Activated T-cell treated with anti-CD3 and anti-CD28 coated beads, Interleukin-2, amount 50 U/mL, for 72 hours (primary cell): ENCODE measurements around the gene NWD2. TPM values are rescaled to one million over a fixed set of nuclear protein-coding genes. Genes with fewer than 3 reads are reported as not detected.
"Not testable (repeated sequence)": the region's sequence is repeated elsewhere in the genome, so short reads cannot be mapped to it uniquely, and the experiment has no call there.

Experiments
- ATAC-seq, 2 donors: fragments of 150-1000 bp; cut with Tn5 transposase; replicated peaks in 1 of 2; 2 replicates each; pipeline ENCODE4 v1.10.0; 2021; ENCODE audit warnings: moderate library complexity in 2 of 2, mild to moderate bottlenecking in 1 of 2
- DNase-seq, 2 donors: peaks; one replicate each; pipeline ENCODE4 v3.0.0; 2021 to 2022; ENCODE audit warnings: mixed read lengths in 1 of 2
- H3K27ac Mint-ChIP-seq: one replicate; pipeline ENCODE4 v1.8.0; 2022; ENCODE audit warnings: mild to moderate bottlenecking, moderate library complexity, mixed read lengths
- H3K27me3 Mint-ChIP-seq: one replicate; pipeline ENCODE4 v1.8.0; 2022; ENCODE audit warnings: low read depth, mixed read lengths
- H3K36me3 Mint-ChIP-seq, 2 donors: one replicate each; pipeline ENCODE4 v1.8.0; 2022; ENCODE audit warnings: mixed read lengths in 2 of 2, mild to moderate bottlenecking in 1 of 2; ENCODE audit not compliant: insufficient read depth in 2 of 2
- H3K4me1 Mint-ChIP-seq: one replicate; pipeline ENCODE4 v1.8.0; 2022; ENCODE audit warnings: low read depth, mixed read lengths
- H3K4me3 Mint-ChIP-seq, 2 donors: one replicate each; pipeline ENCODE4 v1.8.0; 2022; ENCODE audit warnings: mild to moderate bottlenecking in 2 of 2, mixed read lengths in 2 of 2, moderate library complexity in 2 of 2
- H3K9me3 Mint-ChIP-seq, 2 donors: one replicate each; pipeline ENCODE4 v1.8.0; 2022; ENCODE audit warnings: mixed read lengths in 2 of 2
- total RNA-seq, 2 donors: library from RNA; stranded (reverse); gene quantifications; one replicate each; pipeline ENCODE4 v1.2.3, GENCODE V29; 2022

The NWD2 gene
- total RNA-seq, 2 donors from 2014 or later, result not detected

GRCh38 chr4:37489697-37490096, 245.2 kb downstream of the NWD2 start:
- Mint-ChIP-seq H3K4me3 (no peak overlapping the region), H3K27me3 (no peaks in the 10 kb centered on the region), H3K36me3 (no peaks in the 10 kb centered on the region), H3K4me1 (no peaks in the 10 kb centered on the region), H3K27ac (no peak overlapping the region), H3K9me3 (no peaks in the 10 kb centered on the region)
- DNase-seq (no peak), ATAC-seq (no peak)

GRCh38 chr4:37490391-37491347, 246.1 kb downstream of the NWD2 start:
- no peak overlapping the region for H3K4me3 Mint-ChIP-seq
- no peaks in the 10 kb centered on the region for H3K27me3 Mint-ChIP-seq
- H3K4me1 Mint-ChIP-seq, result no peaks in the 10 kb centered on the region
- ATAC-seq, result no peak
- no peak overlapping the region for H3K27ac Mint-ChIP-seq
- peaks cover 0 to 2% of the 10 kb centered on the region in 2 donors for H3K9me3 Mint-ChIP-seq
- no peaks in the 10 kb centered on the region for H3K36me3 Mint-ChIP-seq
- no peak for DNase-seq

GRCh38 chr4:37495353-37495752, 250.8 kb downstream of the NWD2 start:
- peaks cover 2 to 17% of the 10 kb centered on the region in 2 donors for H3K9me3 Mint-ChIP-seq
- not testable (repeated sequence) for H3K4me3 Mint-ChIP-seq, H3K27me3 Mint-ChIP-seq, H3K4me1 Mint-ChIP-seq, H3K36me3 Mint-ChIP-seq, ATAC-seq, DNase-seq, H3K27ac Mint-ChIP-seq
